Lung (tissue), 12 donors: ENCODE measurements around the gene EPDR1. TPM values are rescaled to one million over a fixed set of nuclear protein-coding genes. Genes with fewer than 3 reads are reported as not detected.
A peak's percentile ranks its signal among the peaks of the same experiment; 100 is the strongest.

Experiments
- ATAC-seq: fragments of 200-7000 bp; cut with Tn5 transposase; one replicate; pipeline ENCODE4 v1.9.1; 2020; ENCODE audit warnings: moderate number of reproducible peaks; ENCODE audit not compliant: insufficient read depth, low FRiP score
- DNase-seq, 3 donors: peaks; one replicate each; pipeline ENCODE4 v3.0.0-alpha.2; 2013 to 2017
- H3K27ac ChIP-seq, 2 donors: one replicate each; pipeline ENCODE4 v1.5.1; 2013; ENCODE audit warnings: mild to moderate bottlenecking in 2 of 2, moderate library complexity in 2 of 2, control low read depth in 1 of 2, inconsistent platforms in 1 of 2, low read depth in 1 of 2, low read length in 1 of 2
- H3K27me3 ChIP-seq, 3 donors: one replicate each; pipeline ENCODE4 v1.5.1; 2013; ENCODE audit warnings: low read length in 2 of 3; ENCODE audit not compliant: control insufficient read depth in 3 of 3, insufficient read depth in 3 of 3
- H3K36me3 ChIP-seq, 4 donors: one replicate each; pipeline ENCODE4 v1.5.1; 2013; ENCODE audit warnings: low read length in 4 of 4, mild to moderate bottlenecking in 1 of 4, moderate library complexity in 1 of 4; ENCODE audit not compliant: control insufficient read depth in 4 of 4, insufficient read depth in 4 of 4
- H3K4me1 ChIP-seq, 5 donors: one replicate each; pipeline ENCODE4 v1.5.1; 2013; ENCODE audit warnings: low read length in 5 of 5, mild to moderate bottlenecking in 2 of 5, moderate library complexity in 1 of 5; ENCODE audit not compliant: control insufficient read depth in 5 of 5, insufficient read depth in 5 of 5
- H3K4me3 ChIP-seq: one replicate; pipeline ENCODE4 v1.5.1; 2013; ENCODE audit warnings: mild to moderate bottlenecking, control low read depth, moderate library complexity
- H3K9ac ChIP-seq, 2 donors: one replicate each; pipeline ENCODE4 v1.5.1; 2013; ENCODE audit warnings: low read length in 2 of 2, control low read depth in 1 of 2; ENCODE audit not compliant: insufficient read depth in 1 of 2
- H3K9me3 ChIP-seq, 4 donors: one replicate each; pipeline ENCODE4 v1.5.1; 2013; ENCODE audit warnings: low read length in 3 of 4, mild to moderate bottlenecking in 1 of 4, moderate library complexity in 1 of 4; ENCODE audit not compliant: control insufficient read depth in 4 of 4, insufficient read depth in 3 of 4
- WGBS, 2 donors: extraction: QIAGEN DNeasy Blood & Tissue Kit; methylation state at CpG; one replicate each; pipeline ENCODE4 v1.1.7; 2013; 5-methylcytosine and 5-hydroxymethylcytosine counted together
- polyA plus RNA-seq, 2 donors: library from polyadenylated mRNA; stranded (reverse); fragments of 200-250 nt; gene quantifications; one replicate each; pipeline ENCODE4 v1.2.1, GENCODE V29; 2013
- total RNA-seq, 2 donors: library from RNA; depleted of rRNA in 1 of 2; stranded (reverse); fragments of >200 nt in 1 of 2; gene quantifications; one replicate each; pipeline ENCODE4 v1.2.1, GENCODE V29; 2014 to 2021
- TF ChIP-seq, protein P1 (sequence below): IDR thresholded peaks from 2 replicates; pipeline ENCODE4 v1.5.1; 2012; ENCODE audit warnings: mild to moderate bottlenecking; ENCODE audit errors: control extremely low read depth, extremely low read depth
- donor health status: control.
- donor health status: control.
- donor health status: Bipolar disorder and iron deficiency.
- donor health status: healthy.
- donor health status: DM: yes; HTN: yes; CAD: no.

Gene EPDR1
- total and polyA plus RNA-seq, 4 donors, result 22.5 to 93.2 (median 49.1) TPM

DNA sequence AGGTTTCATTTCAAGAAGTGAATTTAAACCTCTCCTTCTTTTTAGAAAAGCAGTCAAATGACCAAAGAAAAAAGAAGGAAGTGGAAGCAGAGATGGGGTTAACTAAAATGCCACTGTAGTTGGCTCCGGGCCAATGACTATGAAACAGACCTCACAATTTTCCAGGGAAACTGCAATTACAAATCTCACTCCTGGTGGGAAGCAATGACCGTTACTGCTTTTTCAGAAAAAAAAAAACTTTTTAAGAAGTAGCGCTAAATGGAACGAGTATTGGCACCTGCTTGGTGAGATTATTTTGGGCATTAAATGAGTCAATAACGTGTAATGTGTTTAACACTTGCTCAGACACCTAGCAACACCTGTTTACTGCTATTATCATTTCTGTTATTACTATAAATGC lies 5.0 kb upstream of the EPDR1 start:
- DNase-seq (peak; percentile 30 to 56 (median 53)), ATAC-seq (no peak)
- Histone ChIP-seq H3K27me3 (peaks cover 0 to 8% (median 2%) of the 10 kb centered on the region in 3 donors), H3K9me3 (peaks cover 0 to 2% (median 0%) of the 10 kb centered on the region in 4 donors), H3K4me1 (peaks cover 0 to 29% (median 5%) of the 10 kb centered on the region in 5 donors), H3K36me3 (no peaks in the 10 kb centered on the region), H3K27ac (no peak overlapping the region), H3K9ac (no peak overlapping the region), H3K4me3 (no peak overlapping the region)
- TF ChIP-seq, protein P1, sequence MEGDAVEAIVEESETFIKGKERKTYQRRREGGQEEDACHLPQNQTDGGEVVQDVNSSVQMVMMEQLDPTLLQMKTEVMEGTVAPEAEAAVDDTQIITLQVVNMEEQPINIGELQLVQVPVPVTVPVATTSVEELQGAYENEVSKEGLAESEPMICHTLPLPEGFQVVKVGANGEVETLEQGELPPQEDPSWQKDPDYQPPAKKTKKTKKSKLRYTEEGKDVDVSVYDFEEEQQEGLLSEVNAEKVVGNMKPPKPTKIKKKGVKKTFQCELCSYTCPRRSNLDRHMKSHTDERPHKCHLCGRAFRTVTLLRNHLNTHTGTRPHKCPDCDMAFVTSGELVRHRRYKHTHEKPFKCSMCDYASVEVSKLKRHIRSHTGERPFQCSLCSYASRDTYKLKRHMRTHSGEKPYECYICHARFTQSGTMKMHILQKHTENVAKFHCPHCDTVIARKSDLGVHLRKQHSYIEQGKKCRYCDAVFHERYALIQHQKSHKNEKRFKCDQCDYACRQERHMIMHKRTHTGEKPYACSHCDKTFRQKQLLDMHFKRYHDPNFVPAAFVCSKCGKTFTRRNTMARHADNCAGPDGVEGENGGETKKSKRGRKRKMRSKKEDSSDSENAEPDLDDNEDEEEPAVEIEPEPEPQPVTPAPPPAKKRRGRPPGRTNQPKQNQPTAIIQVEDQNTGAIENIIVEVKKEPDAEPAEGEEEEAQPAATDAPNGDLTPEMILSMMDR, result no peak
- WGBS, 2 donors, result 5 to 14% methylated on average over 5 of the region's 5 CpGs

DNA sequence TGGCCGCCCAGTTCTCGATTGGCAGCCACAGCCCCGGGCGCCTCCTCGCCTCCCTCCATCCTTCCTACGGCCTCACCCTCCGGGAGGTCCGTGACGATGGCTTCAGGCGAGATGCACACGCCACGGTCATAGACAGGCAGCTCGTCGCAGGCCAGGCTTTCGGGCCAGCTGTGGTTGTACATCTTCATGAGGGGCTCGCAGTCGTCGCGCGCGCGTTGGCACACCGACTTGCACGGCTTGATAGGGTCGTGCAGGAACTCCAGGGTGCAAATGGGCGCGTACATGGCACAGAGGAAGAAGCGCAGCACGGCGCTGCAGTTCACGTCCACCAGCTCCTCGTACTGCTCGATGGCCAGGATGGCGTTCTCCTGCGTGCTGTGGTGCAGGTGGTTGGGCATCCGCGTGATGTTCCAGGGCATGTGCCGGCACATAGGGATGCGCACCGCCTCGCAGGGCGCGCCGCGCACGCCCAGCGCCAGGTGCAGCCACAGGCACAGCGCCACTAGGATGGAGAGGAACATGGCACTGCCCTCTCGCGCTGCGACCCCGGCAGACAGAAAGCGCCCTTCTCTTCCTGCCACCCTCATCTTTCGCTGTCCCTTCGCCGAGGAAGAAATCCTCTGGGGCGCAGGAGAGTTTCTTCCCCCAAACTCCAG lies 4.3 kb upstream of the EPDR1 start:
- ATAC-seq (peak; percentile 11), DNase-seq (peak; percentile 24 to 28 (median 26))
- Histone ChIP-seq H3K4me1 (peaks cover 0 to 30% (median 5%) of the 10 kb centered on the region in 5 donors), H3K4me3 (peak overlapping the region; percentile 29), H3K36me3 (no peaks in the 10 kb centered on the region), H3K9me3 (peaks cover 0 to 2% (median 0%) of the 10 kb centered on the region in 4 donors), H3K9ac (peak overlapping the region in 1 of 2 donors; percentile 54), H3K27me3 (peaks cover 0 to 8% (median 2%) of the 10 kb centered on the region in 3 donors), H3K27ac (peak overlapping the region in 1 of 2 donors; percentile 52)
- WGBS, 2 donors, result 4 to 5% methylated on average over 53 to 57 of the region's 57 CpGs
- TF ChIP-seq, protein P1, result no peak

DNA sequence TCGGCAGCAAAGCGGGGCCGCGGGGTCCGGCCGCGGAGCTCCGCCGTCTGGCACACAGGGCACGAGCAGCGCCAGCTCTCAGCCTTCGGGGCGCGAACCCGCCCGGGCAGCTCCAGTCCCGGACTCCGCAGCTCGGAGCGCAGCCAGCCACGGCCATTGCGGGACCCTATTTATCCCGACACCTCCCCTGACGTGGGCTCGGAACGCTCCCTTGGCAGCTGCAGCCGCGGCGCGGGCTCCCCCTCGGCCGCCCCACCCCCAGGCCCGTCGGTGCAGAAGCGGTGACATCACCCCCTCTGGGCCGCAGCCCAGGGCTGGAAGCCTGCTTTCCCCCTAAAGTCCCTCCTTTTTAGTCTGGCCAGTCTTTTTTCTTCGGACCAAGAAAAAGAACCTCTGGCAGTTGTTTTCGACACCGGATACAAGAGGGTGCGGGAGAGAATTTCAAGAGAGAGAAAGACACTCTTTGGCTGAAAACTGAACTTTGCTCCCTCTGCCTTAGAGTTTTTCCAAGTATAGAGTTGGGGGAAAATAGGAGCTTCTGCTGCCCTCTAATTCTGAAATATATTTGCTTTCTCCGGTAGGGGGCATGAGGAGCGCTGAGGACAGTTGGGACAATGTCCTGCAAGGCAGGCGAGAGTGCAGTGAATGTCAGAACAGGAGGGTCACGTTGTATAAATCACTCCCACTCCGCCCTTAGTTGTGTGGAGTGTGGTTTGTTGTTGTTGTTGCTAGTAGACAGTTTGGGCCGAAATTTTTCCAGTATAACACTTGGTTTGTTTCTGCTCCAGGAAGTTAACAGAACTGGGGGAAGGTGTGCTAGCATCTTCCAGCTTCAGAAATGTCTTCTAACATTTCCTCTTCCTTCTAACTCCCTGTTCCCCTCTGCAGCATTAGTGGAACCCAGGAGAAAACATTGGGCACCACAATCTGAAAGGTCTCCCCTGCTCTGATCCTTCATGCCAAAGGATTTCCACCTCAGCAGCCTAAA lies 3.5 kb upstream of the EPDR1 start, which contains the start of gene SFRP4:
TSS of gene SFRP4 (minus strand) at position 145 of the 988 bp plus-strand sequence. CDS start 280 bp downstream, outside the sequence.
- Histone ChIP-seq H3K9ac (peak within 1 kb of the TSS in 1 of 2 donors; percentile 54), H3K27me3 (peaks cover 0 to 8% (median 2%) of the 10 kb centered on the region in 3 donors), H3K27ac (peak within 1 kb of the TSS in 1 of 2 donors; percentile 52), H3K4me3 (peak within 1 kb of the TSS; percentile 29), H3K4me1 (peaks cover 0 to 36% (median 5%) of the 10 kb centered on the region in 5 donors), H3K36me3 (no peaks in the 10 kb centered on the region), H3K9me3 (peaks cover 0 to 2% (median 0%) of the 10 kb centered on the region in 4 donors)
- DNase-seq (peak; percentile 83 to 90 (median 87)), ATAC-seq (peak; percentile 32)
- 0 to 1% methylated on average over 38 to 46 of the region's 46 CpGs for WGBS, 2 donors
- TF ChIP-seq, protein P1, result peak; percentile 51
